Choroid plexus epithelial cell (primary cell): Measurements from ENCODE around the gene EFHC2.
"Not testable (repeated sequence)": the region's sequence is repeated elsewhere in the genome, so short reads cannot be mapped to it uniquely, and the experiment has no call there.

ENCODE experiments used
- DNase-seq: peaks from one replicate; pipeline ENCODE4 v3.0.0-alpha.2; 2010; ENCODE audit warnings: low read depth
- H3K4me3 ChIP-seq: 2 replicates; pipeline ENCODE4 v1.5.1; 2011; ENCODE audit warnings: low read depth, mild to moderate bottlenecking, control low read depth, low read length, moderate library complexity
- TF ChIP-seq, protein P1 (sequence below): conservative IDR thresholded peaks from 2 replicates; pipeline ENCODE4 v1.5.1; 2011; ENCODE audit warnings: low read depth, mild to moderate bottlenecking, control low read depth, inconsistent platforms, low read length, moderate library complexity

Gene EFHC2

DNA sequence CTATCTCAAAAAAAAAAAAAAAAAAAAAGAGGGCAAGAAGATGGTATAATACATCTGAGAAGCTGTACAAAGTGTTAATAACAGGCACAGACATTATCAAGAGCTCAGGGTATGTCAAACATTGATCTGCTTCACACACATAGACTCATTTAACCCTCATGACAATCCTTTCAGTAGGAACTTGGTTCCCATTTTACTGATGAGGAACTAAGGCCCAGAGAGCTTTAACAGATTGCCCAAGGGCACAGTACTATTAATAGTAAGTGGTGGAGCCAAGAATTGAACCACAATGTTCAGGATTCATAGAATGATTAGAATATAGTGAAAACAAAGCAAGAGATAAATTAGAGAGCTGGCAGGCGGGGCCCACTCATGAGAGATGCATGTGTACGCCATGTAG is 154.4 kb downstream of the EFHC2 start:
- no peak for DNase-seq
- no peak overlapping the region for H3K4me3 ChIP-seq

DNA sequence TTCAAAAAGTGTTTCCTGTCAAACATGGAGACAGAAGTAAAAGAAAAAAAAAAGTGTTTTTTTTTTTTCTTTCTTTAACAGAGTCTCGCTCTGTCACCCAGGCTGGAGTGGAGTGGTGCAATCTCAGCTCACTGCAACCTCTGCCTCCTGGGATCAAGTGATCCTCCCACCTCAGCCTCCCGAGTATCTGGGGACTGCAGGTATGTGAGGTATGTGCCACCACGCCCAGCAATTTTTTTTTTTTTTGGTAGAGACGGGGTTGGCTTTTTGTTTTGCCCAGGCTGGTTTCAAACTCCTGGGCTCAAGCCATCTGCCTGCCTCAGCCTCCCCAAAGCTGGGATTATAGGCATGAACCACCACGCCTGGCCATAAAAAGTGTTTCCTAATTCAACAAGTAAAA is 155.6 kb downstream of the EFHC2 start:
- not testable (repeated sequence) for H3K4me3 ChIP-seq, DNase-seq

More for the DNA sequence above, 154.4 kb downstream of the EFHC2 start:
- TF ChIP-seq, protein P1, sequence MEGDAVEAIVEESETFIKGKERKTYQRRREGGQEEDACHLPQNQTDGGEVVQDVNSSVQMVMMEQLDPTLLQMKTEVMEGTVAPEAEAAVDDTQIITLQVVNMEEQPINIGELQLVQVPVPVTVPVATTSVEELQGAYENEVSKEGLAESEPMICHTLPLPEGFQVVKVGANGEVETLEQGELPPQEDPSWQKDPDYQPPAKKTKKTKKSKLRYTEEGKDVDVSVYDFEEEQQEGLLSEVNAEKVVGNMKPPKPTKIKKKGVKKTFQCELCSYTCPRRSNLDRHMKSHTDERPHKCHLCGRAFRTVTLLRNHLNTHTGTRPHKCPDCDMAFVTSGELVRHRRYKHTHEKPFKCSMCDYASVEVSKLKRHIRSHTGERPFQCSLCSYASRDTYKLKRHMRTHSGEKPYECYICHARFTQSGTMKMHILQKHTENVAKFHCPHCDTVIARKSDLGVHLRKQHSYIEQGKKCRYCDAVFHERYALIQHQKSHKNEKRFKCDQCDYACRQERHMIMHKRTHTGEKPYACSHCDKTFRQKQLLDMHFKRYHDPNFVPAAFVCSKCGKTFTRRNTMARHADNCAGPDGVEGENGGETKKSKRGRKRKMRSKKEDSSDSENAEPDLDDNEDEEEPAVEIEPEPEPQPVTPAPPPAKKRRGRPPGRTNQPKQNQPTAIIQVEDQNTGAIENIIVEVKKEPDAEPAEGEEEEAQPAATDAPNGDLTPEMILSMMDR, result no peak

- DNase-seq, result no peak
- TF ChIP-seq, protein P1, result no peak
- no peak overlapping the region for H3K4me3 ChIP-seq
These were observed 160.1 kb downstream of the EFHC2 start for GRCh38 chrX:44183329-44183728.

DNA sequence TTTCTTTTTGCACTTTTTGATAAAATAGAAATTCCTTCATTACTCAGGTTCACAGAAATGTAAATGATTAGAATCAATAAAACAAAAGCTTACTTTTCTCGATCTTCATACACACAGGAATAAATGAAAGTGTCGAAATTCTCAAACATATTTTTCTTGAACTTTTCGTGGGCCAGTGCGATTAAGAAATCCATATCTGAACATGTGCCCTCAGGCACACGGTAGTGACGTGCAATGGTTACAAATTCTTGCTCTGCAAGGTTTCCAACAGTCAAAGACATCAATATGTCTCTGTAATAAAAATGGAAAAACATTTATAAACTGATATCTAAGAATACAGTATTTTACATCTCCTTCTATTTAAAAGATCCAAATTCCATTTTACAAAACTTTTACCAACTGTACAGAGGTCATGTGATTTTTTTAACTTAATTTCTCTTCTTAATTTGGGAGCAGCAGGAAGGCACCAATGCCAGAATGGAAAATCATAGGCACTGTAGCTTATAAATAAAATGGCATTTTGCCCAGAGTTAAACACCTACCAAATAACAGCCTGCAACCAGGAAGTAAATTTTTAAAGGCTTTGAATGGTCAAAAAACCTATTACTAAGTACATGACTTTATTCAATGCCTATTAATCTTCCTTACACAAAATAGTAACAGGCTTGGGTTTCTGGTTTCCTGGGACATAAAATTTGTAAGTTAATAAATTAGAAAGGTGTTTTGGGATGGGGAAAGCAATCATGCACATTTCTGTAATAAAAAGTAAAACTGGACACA is 165.0 kb downstream of the EFHC2 start:
- H3K4me3 ChIP-seq, result no peak overlapping the region
- TF ChIP-seq, protein P1, result no peak
- no peak for DNase-seq

GRCh38 chrX:44175455-44175854 is 168.0 kb downstream of the EFHC2 start:
- TF ChIP-seq, protein P1, result no peak
- no peak overlapping the region for H3K4me3 ChIP-seq
- DNase-seq, result no peak

DNA sequence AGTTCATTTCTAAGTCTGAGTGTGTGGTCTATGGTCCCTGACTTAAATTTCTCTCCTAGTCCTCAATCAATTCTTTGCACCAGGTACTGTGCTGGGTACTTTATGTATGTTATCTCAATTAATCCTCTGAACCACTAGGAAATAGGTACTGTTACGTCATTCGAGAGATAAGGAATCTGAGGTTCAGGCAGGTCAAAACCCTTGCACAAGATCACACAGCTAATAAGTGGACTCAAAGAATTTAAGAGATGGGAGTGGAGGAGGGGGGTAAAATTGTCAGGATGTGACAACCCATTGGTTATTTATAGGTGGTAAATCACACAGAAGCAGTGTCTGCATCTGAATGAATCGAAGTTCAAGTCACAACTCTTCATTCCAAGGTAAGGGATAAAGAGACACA is 169.4 kb downstream of the EFHC2 start:
- no peak for DNase-seq
- H3K4me3 ChIP-seq, result no peak overlapping the region
- TF ChIP-seq, protein P1, result no peak

DNA sequence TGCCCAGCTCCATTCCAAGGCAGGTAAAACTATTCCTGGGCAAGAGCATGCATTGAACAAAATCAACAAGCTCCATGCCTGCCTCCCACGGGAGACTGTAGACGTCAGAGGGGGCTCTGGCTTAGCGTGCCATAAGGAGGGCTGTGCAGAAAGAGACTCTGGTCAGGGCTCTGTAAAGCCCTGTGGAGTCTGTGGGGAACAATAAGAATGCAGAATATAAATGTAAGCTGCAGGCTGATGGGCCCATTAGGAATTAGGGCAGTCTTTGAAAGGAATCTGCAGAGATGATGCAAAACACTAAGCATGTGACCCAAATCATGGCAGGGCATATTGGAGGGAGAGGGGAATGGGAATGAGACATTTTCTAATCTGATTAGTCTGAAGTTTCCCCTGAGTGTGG is 170.3 kb downstream of the EFHC2 start:
- TF ChIP-seq, protein P1, result no peak
- DNase-seq, result no peak
- no peak overlapping the region for H3K4me3 ChIP-seq
